ENCODE data around the gene TMEM208. TPM values are rescaled to one million over a fixed set of nuclear protein-coding genes. Genes with fewer than 3 reads are reported as not detected.
A peak's percentile ranks its signal among the peaks of the same experiment; 100 is the strongest.

The TMEM208 gene
- total RNA-seq, 2 experiments from 2014 or later = 46.5 to 48.6 TPM

DNA sequence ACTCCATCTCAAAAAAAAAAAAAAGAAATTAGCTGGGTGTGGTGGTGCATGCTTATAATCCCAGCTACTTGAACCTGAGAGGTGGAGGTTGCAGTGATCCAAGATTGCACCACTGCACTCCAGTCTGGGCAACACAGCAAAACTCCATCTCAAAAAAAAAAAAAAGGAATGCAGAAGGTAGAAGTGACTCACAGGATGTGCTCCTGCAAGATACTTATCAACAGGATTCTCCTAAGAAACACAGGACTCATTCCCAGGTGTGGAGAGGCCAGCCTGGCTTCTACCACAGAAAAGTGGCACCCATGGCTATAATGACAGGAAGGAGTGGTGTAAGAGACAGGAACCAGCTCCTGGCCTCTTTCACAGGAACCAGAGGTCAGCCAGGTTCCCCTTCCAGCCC, 14.2 kb upstream of the TMEM208 start:
- Mint-ChIP-seq H3K9me3 (no peaks in the 10 kb centered on the region), H3K27ac (no peak overlapping the region), H3K4me1 (no peaks in the 10 kb centered on the region)

GRCh38 chr16:67213197-67214019, 13.5 kb upstream of the TMEM208 start:
- Mint-ChIP-seq H3K4me3 (no peak overlapping the region), H3K27me3 (no peaks in the 10 kb centered on the region), H3K9me3 (no peaks in the 10 kb centered on the region), H3K27ac (no peak overlapping the region), H3K4me1 (no peaks in the 10 kb centered on the region), H3K36me3 (no peaks in the 10 kb centered on the region)
- DNase-seq = no peak

More for the DNA sequence above, 14.2 kb upstream of the TMEM208 start:
- no peaks in the 10 kb centered on the region for H3K36me3 Mint-ChIP-seq
- no peaks in the 10 kb centered on the region for H3K27me3 Mint-ChIP-seq
- no peak overlapping the region for H3K4me3 Mint-ChIP-seq
- DNase-seq = no peak

DNA sequence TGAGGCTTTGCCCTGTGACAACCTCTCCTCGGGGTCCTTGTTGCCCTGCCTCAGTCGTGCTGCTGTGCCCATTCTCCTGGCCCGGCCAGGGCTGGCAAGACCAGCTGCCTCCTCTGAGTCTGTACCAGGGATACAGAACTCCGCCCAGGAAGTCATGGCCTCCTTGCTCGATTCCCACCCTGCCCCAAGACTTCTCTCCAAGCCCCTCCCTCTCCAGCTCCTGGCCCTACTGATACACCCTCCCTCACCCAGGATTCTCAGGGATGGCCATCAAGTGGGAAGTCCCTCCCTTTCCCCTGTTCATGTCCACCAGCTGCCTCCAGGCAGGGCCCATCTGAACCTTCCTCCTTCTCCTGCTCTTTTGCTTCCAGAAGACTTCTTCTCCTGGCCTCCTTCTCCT, 11.2 kb upstream of the TMEM208 start:
- DNase-seq = no peak
- no peak overlapping the region for H3K27ac Mint-ChIP-seq
- no peaks in the 10 kb centered on the region for H3K9me3 Mint-ChIP-seq
- no peaks in the 10 kb centered on the region for H3K27me3 Mint-ChIP-seq
- no peaks in the 10 kb centered on the region for H3K36me3 Mint-ChIP-seq
- no peaks in the 10 kb centered on the region for H3K4me1 Mint-ChIP-seq
- H3K4me3 Mint-ChIP-seq = no peak overlapping the region

DNA sequence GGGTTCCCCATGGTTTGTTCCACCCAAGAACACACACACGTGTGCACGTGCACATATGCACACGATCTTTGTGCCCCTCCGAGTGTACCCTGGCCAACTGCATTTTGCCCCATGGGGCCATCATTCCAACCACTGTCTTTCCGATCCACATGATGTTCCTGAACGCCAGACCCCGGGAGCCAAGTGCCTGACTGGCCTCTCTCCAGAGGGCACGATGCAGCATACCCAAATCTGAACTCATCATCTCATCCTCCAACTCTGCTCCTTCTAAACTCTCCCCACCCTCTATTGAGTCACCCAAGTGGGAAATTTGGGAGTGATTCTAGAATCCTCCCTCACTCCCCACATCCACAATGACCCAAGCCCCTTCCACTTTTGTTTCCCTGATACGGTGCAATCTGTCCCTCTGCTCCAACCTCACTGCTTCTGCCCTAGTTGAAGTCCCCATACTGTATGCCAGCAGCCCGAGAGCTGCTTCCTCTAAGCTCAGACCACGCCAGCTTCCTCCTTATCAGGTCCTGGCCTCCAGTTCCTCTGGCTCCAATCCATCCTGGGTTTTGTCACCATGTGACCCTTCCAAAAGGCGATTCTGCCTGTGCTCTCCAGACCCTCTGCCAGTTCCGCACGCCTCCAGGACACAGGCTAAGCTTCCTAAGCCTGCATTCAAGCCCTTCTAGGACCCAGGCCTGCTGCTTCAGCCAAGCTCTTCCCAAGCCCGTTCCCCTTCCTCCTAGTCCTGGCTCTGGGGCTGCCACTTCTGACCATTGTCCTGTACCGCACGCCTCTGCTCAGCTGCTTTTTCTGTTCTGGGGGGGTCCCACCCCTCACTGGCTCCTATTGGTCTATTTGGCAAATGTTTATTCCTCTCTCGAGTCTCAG, 10.1 kb upstream of the TMEM208 start:
- H3K4me3 Mint-ChIP-seq = no peak overlapping the region
- no peak overlapping the region for H3K27ac Mint-ChIP-seq
- H3K36me3 Mint-ChIP-seq = no peaks in the 10 kb centered on the region
- no peak for DNase-seq
- H3K9me3 Mint-ChIP-seq = no peaks in the 10 kb centered on the region
- no peaks in the 10 kb centered on the region for H3K4me1 Mint-ChIP-seq
- H3K27me3 Mint-ChIP-seq = no peaks in the 10 kb centered on the region

DNA sequence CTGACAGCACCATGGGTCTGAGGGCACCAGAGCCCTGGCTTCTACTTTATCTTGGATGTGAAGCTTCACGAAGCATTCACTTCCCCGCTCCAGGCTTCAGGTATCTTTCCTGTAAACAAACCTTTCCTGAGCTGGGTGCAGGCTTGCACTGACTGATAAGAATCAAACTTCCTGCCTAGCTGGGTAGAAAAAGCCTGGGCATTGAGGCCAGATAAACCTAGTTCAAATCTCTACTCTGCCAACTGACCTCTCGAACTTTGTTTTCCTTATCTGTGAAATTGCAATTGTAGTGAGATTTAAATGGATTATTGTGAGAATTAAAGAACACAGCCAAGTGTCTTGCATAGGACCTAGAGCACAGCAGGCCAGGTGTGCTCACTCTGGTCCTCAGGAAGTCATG, 2.9 kb upstream of the TMEM208 start:
- no peak overlapping the region for H3K27ac Mint-ChIP-seq
- H3K4me3 Mint-ChIP-seq = no peak overlapping the region
- peaks cover 25% of the 10 kb centered on the region for H3K4me1 Mint-ChIP-seq

DNA sequence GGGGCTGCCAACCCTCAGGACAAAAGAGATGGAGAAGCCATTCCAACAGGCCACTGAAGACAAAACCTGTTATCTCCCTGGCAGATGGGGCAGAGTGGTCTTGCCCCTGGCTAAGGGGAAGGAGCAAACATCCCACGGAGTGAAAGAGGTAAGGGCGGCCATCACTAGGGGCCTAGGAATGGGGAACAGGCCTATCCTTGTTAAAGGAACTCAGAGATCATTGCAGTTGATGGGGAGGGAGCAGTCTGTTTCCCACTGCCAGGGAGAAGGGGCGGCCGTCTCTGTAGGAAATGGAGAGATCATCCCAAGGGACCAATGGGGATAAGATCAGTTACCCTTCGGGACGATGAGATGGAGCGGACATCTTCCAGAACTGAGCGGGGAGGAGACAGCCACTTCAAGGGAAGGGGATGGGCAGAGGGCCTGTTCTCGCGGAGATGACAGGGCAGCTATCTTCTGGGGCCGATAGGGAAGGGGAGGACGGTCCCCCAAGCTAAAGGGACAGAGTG, 581 bp upstream of the TMEM208 start:
- peaks cover 27% of the 10 kb centered on the region for H3K4me1 Mint-ChIP-seq
- H3K36me3 Mint-ChIP-seq = peaks cover 14% of the 10 kb centered on the region
- H3K27ac Mint-ChIP-seq = peak overlapping the region; percentile 88
- no peaks in the 10 kb centered on the region for H3K27me3 Mint-ChIP-seq
- DNase-seq = no peak
- peak overlapping the region; percentile 94 for H3K4me3 Mint-ChIP-seq
- no peaks in the 10 kb centered on the region for H3K9me3 Mint-ChIP-seq

More for the DNA sequence above, 2.9 kb upstream of the TMEM208 start:
- H3K36me3 Mint-ChIP-seq = peaks cover 6% of the 10 kb centered on the region
- H3K9me3 Mint-ChIP-seq = no peaks in the 10 kb centered on the region
- no peak for DNase-seq
- H3K27me3 Mint-ChIP-seq = no peaks in the 10 kb centered on the region

GRCh38 chr16:67227567-67227921, 614 bp downstream of the TMEM208 start:
- peak overlapping the region; percentile 92 for H3K27ac Mint-ChIP-seq
- no peaks in the 10 kb centered on the region for H3K27me3 Mint-ChIP-seq
- H3K9me3 Mint-ChIP-seq = no peaks in the 10 kb centered on the region
- H3K4me3 Mint-ChIP-seq = peak overlapping the region; percentile 94
- no peak for DNase-seq
- H3K36me3 Mint-ChIP-seq = peaks cover 16% of the 10 kb centered on the region
- H3K4me1 Mint-ChIP-seq = peaks cover 27% of the 10 kb centered on the region

GRCh38 chr16:67228034-67228785, 1.3 kb downstream of the TMEM208 start:
- Mint-ChIP-seq H3K4me3 (peak overlapping the region; percentile 94), H3K27ac (peak overlapping the region; percentile 92), H3K27me3 (no peaks in the 10 kb centered on the region)

GRCh38 chr16:67228905-67229304, 2.0 kb downstream of the TMEM208 start:
- Mint-ChIP-seq H3K4me1 (peaks cover 27% of the 10 kb centered on the region), H3K27me3 (no peaks in the 10 kb centered on the region), H3K27ac (no peak overlapping the region), H3K4me3 (peak overlapping the region; percentile 55), H3K36me3 (peaks cover 21% of the 10 kb centered on the region), H3K9me3 (no peaks in the 10 kb centered on the region)
- DNase-seq = no peak

More at GRCh38 chr16:67228034-67228785, 1.3 kb downstream of the TMEM208 start:
- DNase-seq = no peak
- H3K4me1 Mint-ChIP-seq = peaks cover 27% of the 10 kb centered on the region
- peaks cover 19% of the 10 kb centered on the region for H3K36me3 Mint-ChIP-seq
- no peaks in the 10 kb centered on the region for H3K9me3 Mint-ChIP-seq

- Mint-ChIP-seq H3K9me3 (no peaks in the 10 kb centered on the region), H3K4me3 (no peak overlapping the region), H3K4me1 (peaks cover 25% of the 10 kb centered on the region), H3K36me3 (peaks cover 25% of the 10 kb centered on the region), H3K27ac (no peak overlapping the region), H3K27me3 (no peaks in the 10 kb centered on the region)
- no peak for DNase-seq
These were observed 3.2 kb downstream of the TMEM208 start for GRCh38 chr16:67229906-67230808.

GRCh38 chr16:67230809-67231660, 4.1 kb downstream of the TMEM208 start:
- no peak overlapping the region for H3K4me3 Mint-ChIP-seq
- H3K9me3 Mint-ChIP-seq = no peaks in the 10 kb centered on the region
- DNase-seq = no peak
- H3K27me3 Mint-ChIP-seq = no peaks in the 10 kb centered on the region
- no peak overlapping the region for H3K27ac Mint-ChIP-seq
- peaks cover 18% of the 10 kb centered on the region for H3K4me1 Mint-ChIP-seq
- peaks cover 26% of the 10 kb centered on the region for H3K36me3 Mint-ChIP-seq

DNA sequence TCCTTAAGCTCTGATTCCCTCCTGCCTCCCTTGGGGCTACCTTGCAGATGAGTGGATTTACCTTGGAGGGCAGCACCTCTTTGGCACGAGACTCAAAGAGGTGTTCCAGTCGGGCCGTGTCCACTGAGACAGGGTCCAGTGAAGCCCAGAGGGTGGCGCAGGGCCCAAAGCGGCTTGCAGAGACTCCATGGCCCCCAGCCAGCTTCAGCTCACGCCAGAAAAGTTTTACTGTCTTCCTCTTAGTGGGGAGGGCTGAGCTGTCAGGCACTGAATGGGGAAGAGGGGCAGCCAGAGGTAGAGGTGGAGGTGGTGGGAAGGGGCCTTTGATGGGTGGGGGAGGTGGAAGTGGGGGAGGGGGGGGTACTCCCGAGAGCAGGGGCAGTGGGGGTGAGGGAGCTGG, 6.7 kb downstream of the TMEM208 start:
- H3K36me3 Mint-ChIP-seq = peaks cover 34% of the 10 kb centered on the region

DNA sequence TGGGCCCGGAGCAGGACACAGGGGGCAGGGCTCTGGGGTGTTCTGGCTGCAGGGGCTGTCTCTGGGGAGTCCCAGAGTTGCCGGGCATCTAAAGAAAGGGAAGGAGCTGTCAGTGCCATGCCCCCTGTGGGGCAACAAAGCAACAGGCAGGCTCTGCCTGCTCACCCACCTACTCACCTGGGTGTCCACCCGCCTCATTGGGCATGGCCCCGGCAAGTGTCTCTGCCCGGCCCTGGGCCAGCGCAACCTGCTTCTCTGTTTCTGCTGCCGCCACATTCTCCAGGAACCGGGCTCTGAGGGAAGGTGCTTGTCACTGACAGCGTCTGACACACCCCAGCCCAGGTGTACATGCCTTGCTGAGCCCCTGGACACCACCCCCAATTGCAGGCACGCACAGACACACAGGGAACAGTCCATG, 7.3 kb downstream of the TMEM208 start:
- H3K9me3 Mint-ChIP-seq = no peaks in the 10 kb centered on the region
- H3K4me1 Mint-ChIP-seq = peaks cover 5% of the 10 kb centered on the region
- H3K27me3 Mint-ChIP-seq = no peaks in the 10 kb centered on the region
- no peak overlapping the region for H3K4me3 Mint-ChIP-seq
- peaks cover 34% of the 10 kb centered on the region for H3K36me3 Mint-ChIP-seq
- no peak overlapping the region for H3K27ac Mint-ChIP-seq
- DNase-seq = no peak

More for the DNA sequence above, 6.7 kb downstream of the TMEM208 start:
- no peak overlapping the region for H3K27ac Mint-ChIP-seq
- no peak overlapping the region for H3K4me3 Mint-ChIP-seq
- peaks cover 8% of the 10 kb centered on the region for H3K4me1 Mint-ChIP-seq
- H3K27me3 Mint-ChIP-seq = no peaks in the 10 kb centered on the region
- no peak for DNase-seq
- no peaks in the 10 kb centered on the region for H3K9me3 Mint-ChIP-seq

Data from activated naive CD8-positive, alpha-beta T cell treated with anti-CD3 and anti-CD28 coated beads for 36 hours (primary cell).